Measurements from ENCODE around the gene DOCK2.

GRCh38 chr5:169595172-169595820 is 41.8 kb upstream of the DOCK2 start:
- no peak for TF ChIP-seq CTCF (IDR thresholded peaks at IDR 0.05)
- TF ChIP-seq ZFX (IDR thresholded peaks at IDR 0.05; ENCODE audit: borderline replicate concordance): no peak
